ENCODE measurements around the gene CLDN7.

Gene CLDN7

DNA sequence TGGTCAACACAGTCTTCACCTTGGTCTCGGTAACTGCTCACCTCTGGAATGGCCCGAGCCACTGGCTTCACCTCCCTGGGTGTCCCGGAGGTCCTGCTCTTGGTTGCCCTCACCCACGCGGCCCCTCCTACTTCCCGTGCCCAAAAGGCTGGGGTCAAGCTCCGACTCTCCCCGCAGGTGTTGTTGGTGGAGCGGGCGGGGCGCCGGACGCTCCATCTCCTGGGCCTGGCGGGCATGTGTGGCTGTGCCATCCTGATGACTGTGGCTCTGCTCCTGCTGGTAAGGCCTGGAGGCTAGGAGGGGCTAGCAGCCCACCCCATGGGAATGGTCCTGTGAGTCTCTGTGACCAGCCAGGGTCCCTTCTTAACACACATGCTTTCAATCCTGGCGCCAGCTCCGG, 22.6 kb upstream of the CLDN7 start:
- no peak for DNase-seq

DNA sequence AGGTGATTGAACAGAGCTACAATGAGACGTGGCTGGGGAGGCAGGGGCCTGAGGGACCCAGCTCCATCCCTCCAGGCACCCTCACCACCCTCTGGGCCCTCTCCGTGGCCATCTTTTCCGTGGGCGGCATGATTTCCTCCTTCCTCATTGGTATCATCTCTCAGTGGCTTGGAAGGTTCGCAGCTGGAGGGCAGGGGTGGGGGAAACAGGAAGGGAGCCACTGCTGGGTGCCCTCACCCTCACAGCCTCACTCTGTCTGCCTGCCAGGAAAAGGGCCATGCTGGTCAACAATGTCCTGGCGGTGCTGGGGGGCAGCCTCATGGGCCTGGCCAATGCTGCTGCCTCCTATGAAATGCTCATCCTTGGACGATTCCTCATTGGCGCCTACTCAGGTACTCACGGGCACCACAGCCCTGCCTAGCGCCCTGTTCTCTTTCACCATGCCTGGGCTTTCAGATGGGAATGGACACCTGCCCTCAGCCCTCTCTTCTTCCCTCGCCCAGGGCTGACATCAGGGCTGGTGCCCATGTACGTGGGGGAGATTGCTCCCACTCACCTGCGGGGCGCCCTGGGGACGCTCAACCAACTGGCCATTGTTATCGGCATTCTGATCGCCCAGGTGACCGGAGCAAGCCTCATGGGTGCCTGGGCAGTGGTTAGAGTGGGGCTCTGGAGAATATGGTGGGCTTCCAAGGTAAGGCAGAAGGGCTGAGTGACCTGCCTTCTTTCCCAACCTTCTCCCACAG, 21.4 kb upstream of the CLDN7 start:
- DNase-seq: no peak

DNA sequence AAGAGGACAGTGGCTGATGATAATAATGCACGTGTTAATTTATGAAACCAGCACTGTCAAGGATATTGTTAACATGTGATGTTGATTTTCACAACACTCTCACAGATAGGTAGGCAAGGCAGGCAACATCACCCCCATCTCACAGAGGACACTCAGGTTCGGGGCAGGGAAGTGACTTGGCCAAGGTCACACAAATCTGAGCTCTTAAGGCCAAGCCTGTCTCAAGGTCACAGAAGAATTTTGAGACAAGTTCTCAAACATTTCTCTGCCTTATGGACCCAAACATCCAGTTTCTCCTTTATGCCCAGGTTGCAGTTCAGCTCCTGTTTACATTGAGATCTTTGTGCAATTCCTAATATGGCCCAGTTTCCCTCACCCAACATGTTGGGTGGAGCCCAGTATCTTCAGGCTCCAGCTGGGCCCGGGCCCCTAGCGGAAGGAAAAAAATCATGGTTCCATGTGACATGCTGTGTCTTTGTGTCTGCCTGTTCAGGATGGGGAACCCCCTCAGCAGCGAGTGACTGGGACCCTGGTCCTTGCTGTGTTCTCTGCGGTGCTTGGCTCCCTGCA, 20.6 kb upstream of the CLDN7 start:
- DNase-seq: no peak

- no peak for DNase-seq
These were observed 19.9 kb upstream of the CLDN7 start for GRCh38 chr17:7281953-7282751.

DNA sequence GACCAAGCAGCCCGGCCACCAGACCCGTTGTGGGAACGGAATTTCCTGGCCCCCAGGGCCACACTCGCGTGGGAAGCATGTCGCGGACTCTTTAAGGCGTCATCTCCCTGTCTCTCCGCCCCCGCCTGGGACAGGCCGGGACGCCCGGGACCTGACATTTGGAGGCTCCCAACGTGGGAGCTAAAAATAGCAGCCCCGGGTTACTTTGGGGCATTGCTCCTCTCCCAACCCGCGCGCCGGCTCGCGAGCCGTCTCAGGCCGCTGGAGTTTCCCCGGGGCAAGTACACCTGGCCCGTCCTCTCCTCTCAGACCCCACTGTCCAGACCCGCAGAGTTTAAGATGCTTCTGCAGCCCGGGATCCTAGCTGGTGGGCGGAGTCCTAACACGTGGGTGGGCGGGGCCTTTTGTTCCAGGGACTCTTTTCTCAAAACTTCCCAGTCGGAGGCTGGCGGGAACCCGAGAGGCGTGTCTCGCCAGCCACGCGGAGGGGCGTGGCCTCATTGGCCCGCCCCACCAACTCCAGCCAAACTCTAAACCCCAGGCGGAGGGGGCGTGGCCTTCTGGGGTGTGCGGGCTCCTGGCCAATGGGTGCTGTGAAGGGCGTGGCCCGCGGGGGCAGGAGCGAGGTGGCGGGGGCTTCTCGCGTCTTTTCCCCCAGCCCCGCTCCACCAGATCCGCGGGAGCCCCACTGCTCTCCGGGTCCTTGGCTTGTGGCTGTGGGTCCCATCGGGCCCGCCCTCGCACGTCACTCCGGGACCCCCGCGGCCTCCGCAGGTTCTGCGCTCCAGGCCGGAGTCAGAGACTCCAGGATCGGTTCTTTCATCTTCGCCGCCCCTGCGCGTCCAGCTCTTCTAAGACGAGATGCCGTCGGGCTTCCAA, 19.0 kb upstream of the CLDN7 start, which contains the start of gene SLC2A4:
TSS of gene SLC2A4 (plus strand) at position 645 of the 879 bp plus-strand sequence. CDS start at position 862, 217 bp downstream.
- peak; percentile 55 to 83 for DNase-seq

DNA sequence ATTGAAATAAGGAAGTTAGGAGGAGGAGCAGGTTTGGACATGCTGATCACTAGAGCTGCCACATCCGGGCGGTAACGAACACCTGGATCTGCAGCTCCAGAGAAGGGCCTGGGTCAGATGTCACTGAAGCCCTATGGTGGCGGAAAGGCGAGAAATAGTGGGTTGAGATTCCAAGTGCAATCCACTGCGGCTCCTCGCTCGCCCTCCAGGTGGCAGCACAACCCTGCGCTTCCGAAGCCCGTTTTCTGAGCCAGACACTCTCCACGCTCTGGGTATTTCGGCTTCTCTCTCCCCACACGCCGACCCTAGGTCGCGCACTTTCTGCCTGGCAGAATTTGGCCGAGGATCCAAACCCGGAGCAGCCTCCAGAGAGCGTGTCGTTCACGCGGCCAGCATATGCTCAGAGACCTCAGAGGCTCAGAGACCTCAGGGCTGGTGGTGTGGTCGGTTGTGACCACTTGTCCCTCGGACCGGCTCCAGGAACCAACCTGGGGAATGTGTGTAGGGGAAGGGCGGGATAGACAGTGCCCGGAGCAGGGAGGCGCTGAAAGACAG, 18.3 kb upstream of the CLDN7 start:
- peak; percentile 49 to 71 for DNase-seq

DNA sequence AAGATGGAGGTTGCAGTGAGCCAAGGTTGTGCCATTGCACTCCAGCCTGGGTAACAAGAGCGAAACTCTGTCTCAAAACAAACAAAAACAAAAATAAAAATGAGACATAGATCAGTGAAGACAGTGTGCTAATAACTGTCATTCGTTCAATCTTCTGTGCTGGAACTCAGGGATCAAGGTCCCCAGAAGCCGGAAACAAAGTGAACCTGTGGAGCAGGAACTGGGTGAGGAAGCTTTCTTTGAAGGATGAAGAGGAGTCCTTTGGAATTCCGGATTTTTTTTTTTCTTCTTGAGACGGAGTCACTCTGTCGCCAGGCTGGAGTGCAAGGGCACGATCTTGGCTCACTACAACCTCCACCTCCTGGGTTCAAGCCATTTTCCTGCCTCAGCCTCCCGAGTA, 17.2 kb upstream of the CLDN7 start:
- no peak for DNase-seq

DNA sequence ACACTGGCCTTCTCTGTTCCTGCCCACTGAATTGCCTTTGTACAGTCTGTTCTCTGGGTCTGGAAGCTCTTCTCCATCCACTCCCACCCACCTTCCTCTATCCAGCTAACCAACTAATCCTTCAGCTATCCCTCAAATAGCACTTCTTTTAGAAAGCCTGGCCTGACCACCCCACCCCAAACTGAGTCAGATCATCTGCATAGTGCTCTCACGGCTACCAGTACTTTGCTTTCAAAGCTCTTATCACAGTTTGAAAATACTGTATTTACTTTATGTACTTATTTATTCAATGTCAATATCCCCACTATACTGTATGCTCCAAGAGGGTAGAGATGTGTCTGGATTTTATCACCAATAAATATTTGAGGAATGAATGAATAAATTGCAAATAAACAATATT, 4.5 kb upstream of the CLDN7 start:
- DNase-seq: no peak

- no peak for DNase-seq
These were observed 1.5 kb upstream of the CLDN7 start for GRCh38 chr17:7263801-7264078.

DNA sequence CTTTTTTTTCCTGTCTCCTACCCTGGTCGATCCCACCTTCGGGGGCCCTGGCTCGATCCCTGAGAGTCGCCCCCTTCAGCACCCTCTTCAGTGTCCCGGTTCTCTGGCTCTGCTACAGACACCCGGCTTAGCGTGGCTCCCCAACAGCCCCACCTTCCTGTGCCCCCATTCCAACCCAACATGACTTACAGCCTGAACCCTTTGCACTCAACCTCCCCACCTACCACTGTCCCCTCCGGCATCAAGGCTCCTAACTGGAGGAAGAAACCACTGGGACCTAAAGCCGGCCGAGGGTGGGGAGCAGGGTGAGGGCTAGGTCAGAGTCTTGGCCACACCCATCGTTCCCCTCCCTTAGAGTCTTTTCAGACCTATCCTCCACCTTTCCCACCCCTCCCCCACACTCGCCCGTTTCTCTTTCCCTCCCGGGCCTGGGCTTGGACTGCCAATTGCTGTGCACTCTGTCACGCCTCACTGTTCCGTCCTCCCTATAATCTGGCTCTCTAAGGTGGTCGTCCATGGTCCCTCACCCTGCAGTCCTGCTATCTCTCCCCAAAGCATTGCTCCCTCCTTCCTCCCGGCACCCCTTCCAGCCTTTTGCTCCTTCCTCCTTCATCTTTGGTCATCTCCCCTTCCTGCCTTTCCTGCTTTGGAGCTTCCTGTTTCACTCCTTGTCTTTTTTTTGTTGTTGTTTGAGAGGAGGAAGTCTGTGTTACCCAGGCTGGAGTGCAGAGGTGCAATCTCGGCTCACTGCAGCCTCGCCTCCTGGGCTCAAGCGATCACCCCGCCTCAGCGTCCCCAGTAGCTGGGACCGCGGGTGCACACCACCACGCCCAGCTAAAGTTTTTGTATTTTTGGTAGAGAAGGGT, 890 bp upstream of the CLDN7 start:
- no peak for DNase-seq

DNA sequence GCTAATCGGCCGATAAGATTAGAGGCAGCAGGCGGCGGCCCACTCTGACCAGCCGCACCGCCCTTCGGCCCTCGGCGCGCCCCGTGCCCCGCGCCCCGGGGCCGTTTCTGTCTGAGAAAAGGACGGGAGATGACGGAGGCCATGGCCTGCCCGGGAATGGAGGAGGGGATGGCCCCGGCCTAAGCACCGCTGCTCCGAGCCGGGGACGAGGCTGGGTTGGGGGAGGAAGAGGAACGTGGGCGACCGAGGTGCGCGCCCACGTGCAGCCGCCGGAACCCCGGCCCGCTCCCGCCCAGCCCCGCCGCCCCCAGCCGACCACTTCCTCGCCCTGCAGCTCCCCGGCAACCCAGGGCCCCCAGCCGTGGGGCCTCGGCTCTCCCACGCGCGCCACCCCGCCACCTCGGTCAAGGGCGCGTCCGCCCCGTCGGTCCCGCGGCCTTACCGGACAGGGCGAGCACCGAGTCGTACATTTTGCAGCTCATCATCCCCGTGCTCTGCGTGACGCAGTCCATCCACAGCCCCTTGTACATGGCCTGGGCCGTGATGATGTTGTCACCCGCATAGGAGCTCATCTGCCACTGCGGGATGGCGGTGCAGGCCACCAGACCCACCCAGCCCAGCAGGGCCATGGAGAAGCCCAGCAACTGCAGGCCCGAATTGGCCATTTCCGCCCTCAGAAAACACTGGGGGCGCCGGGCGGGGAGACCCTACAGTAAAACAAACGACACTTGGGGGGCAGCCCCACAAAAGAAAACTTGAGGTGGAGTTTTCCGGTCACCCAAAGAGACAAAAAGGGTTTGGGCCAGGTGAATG, 693 bp downstream of the CLDN7 start:
- DNase-seq: no peak

DNA sequence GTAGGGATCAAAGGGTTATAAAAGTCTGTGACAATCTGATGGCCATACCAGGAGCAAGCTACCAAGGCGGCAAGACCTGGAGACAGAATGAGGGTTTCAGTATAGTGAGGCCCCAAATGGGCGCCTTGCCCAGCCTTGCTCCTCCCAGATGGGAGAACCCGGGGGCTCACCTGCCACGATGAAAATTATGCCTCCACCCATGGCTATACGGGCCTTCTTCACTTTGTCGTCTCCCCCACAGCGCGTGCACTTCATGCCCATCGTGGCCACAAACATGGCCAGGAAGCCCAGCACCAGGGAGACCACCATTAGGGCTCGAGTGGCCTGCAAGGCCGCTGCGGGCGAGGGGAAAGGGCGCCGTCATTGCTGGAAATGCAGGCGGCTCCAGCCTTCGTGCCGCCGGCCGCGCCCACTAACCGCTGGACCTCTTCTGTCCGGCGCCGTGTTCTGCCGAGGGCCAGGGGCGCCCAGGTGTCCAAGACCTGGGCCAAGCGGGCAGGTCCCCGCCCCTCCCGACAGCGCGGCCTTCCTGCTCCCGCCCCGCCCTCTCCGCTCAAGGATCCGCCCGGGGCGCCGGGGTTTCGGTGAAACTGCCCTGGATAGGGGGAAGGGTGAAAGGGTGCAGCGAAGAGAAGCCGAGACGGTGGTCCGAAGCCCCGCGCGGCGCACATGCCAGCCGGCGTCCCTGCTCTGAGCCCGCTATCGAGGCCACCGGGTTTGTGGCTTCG, 1.5 kb downstream of the CLDN7 start:
- DNase-seq: no peak

DNA sequence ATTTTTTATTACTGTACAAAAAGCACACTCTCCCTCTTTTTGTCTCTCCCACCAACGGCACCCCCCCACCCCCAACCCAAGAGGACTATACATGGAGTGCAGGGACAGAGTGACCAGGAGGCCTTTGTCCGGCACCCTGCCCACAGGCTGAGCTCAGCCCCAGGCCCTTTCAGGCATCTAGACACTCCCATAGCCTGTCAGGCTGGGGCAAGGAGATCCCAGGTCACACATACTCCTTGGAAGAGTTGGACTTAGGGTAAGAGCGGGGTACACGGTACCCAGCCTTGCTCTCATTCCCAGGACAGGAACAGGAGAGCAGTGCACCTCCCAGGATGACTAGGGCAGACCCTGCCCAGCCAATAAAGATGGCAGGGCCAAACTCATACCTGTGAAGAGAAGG, 2.1 kb downstream of the CLDN7 start:
- DNase-seq: no peak

DNA sequence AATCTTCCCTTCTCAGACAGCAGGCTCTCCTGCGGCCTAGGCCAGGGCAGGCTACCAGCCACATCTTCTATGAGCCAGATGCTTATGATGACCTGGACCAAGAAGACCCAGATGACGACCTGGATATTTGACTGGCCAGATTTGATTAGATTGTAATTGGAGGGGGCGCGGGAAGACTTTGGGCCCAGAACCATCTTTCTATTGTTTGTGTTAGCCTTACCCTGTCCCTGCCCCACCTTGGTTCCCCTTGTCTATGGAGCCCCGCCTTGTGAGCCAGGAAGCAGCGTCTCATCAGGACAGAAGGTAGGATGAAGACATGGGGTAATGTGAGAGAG, 2.8 kb downstream of the CLDN7 start:
- no peak for DNase-seq

GRCh38 chr17:7258731-7259554, 3.3 kb downstream of the CLDN7 start:
- no peak for DNase-seq

DNA sequence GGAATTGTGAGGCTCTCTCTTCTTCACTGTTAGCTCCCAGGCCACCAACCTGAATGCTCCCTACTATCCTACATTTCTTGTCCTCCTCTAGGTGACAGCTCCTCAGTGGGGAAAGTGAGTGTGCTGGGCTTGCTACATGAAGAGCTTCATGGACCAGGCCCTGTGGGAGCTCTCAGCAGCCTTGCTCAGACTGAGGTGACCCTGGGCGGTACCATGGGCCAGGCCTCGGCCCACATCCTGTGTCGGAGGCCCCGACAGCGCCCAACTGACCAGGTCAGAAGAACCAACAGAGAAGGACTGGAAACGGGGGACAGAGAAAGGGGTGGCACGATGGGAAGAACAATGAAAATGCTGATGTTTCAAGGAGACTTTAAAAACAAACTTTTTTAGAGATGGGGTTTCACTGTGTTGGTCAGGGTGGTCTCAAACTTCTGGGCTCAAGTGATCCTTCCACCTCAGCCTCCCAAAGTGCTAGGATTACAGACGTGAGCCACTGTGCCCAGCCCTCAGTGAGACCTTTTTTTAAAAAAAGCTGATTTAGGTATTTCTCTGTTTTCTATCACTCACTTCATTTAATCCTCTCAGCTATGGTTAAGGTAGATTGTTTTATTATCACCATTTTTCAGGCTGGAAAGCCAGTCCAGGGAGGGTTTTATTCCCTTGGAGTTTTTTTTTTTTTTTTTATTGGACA, 5.4 kb downstream of the CLDN7 start:
- DNase-seq: no peak

DNA sequence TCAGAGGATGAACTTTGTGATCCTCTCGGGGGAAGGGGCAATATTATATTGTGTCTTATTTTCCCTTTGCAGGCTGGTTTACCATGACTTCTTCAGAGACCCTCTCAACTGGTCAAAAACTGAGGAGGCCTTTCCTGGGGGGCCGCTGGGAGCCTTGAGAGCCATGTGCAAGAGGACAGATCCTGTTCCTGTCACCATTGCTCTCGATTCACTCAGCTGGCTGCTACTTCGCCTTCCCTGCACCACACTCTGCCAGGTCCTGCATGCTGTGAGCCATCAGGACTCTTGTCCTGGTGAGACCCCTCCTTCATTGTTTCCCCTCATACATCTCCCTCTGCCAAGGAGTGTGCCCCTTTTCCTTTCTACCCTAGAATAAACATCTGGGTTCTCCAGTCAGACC, 7.8 kb downstream of the CLDN7 start:
- no peak for DNase-seq

GRCh38 chr17:7253082-7253481, 9.2 kb downstream of the CLDN7 start:
- DNase-seq: no peak
